NK-92 treated with Interleukin-12 subunit alpha and Interleukin-12 subunit beta, amount 100 ng/mL, for 24 hours (cell line): ENCODE results near the gene GOLGA1.

Source experiments
- DNase-seq: peaks from one replicate; lab custom pipeline; 2025; lab: John Stamatoyannopoulos, UW

The GOLGA1 gene

DNA sequence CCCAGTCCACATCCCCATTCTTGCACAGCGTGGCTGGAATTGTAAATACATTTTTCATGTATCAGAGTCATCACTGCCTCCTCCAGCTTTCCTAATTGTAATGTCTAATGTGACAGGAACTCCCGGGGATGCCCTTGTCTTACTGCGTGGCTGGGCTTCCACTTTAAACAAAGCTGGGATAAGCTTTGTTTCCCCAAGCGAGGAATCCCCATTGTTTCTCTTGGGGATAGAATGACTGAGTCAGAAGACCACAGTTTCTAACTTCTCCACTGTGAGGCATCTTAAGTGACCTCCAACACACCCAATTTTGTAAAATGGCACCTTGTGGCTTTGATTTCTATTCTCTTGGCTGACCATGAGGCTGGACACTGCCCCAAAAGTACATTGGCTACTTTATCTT, 56.5 kb downstream of the GOLGA1 start:
- DNase-seq: no peak

DNA sequence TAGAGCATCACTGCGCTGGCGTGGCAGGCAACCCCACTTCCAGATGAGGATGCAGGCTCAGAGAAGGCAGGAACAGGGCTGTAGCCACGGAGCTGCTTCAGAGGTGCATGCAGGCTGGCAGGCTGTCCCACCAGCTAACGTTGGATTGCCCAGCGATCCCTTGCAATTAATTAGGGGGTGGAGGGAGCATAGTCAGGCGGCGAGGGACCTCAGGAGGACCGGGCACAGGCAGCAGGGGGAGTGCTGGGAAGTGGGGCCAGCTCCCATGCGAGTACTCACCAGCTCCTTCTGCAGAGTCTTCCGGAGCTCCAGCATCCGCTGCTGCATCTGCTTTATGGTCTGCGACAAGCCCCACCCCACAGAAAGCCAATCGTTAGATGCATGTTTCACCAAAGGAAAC, 58.7 kb downstream of the GOLGA1 start:
- no peak for DNase-seq

DNA sequence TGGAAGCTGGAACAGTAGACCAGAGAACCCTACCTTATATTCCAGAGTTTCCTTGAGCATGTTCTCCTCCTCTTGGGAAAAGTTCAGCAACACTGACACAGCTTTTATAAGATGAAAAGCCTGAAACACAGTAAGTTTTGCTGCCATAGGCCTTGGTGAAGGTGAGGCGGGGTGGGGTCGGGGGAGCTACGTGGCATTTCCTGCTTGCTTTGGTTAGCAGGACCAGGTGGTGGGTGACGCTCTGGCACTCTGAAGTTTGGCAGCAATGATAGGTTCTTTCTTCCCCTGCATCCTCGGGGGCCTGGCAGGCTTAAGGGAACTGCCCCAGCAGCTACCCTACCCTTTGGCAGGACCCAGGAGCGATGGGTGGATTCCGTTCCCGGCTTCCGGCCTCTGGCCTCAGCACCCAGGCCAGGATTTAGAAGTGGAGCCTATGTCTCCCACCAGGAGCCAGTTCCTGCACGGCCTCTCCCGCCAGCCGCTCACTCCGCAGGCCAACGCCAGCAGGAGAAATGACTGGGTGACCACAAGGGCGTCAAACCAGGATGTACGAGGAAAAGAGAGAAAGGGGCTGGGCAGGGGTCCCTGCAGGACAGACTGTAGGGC, 59.6 kb downstream of the GOLGA1 start:
- DNase-seq: no peak

DNA sequence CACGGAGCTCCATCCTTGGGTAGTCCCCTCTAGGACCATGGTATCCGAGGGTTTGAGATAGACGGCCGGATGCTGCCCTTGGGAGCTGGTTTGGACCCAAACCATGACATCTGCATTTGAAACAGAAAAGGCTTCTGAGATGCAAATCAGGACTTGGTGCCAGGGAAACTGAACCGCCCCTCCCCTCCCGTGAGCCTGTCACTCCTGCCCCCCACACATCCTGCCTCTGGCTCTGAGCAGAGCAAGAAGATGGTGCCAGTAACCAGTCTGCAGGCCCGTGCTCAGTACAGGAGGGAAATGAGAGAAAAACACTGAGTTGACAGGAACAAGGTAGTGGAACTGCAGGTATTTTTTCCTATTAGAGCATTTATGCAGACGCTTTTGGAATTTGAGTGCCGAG, 60.4 kb downstream of the GOLGA1 start:
- no peak for DNase-seq

DNA sequence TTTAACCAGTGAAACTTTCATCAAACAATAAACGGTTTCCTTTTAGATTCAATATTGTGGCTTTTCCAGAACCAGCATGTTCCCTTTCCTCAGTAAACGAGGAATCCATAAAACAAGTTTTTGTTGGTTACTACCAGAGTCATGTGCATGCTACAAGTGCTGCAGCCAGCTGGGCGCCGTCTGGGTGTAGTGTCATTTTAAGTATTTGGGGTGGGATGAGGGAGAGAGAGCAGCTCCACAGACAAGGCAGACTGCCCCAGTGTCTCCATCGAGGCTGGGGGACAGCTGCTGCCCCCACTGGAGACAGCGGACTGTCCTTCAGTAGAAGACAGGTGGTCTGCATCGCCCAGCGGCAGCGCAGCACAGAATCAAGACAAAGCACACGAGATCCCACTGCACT, 61.7 kb downstream of the GOLGA1 start:
- no peak for DNase-seq

DNA sequence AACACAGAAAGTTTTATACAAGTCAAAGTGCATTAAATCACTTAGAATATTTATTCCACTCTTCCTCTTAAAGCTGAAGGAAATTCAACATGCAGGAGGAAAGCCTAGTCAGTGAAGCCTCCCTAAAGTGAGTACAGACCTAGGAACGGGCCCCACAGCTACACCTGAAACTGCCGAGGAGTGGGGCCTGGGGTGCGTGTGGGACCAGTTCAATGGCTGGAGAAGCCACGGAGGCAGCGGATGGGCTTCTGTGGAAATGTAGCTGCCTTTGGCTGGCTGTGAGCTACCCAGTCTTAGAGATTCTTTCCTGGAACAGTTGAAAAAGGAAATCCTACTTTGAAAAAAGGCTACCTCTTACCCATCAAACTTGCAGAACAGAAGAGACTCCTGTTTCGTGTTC, 62.4 kb downstream of the GOLGA1 start:
- DNase-seq: no peak

DNA sequence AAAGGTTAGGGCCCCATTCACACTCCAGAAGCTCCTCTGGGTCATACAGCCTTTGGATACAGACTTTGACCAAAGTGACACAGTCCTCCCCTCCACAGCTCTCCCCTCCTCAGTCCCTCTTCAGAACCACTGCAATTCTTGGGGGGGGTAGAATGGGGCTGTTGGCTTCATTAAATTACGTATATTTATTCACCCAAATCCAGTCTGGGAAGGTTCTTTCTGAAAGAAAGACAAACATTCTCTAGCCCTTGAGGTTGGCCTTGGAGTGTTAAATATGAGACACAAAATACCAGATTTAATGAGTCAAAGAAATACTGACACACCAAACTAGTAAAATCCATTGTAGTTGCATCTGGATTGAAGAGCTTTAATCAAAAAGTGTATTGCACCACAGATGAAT, 62.9 kb downstream of the GOLGA1 start:
- no peak for DNase-seq

DNA sequence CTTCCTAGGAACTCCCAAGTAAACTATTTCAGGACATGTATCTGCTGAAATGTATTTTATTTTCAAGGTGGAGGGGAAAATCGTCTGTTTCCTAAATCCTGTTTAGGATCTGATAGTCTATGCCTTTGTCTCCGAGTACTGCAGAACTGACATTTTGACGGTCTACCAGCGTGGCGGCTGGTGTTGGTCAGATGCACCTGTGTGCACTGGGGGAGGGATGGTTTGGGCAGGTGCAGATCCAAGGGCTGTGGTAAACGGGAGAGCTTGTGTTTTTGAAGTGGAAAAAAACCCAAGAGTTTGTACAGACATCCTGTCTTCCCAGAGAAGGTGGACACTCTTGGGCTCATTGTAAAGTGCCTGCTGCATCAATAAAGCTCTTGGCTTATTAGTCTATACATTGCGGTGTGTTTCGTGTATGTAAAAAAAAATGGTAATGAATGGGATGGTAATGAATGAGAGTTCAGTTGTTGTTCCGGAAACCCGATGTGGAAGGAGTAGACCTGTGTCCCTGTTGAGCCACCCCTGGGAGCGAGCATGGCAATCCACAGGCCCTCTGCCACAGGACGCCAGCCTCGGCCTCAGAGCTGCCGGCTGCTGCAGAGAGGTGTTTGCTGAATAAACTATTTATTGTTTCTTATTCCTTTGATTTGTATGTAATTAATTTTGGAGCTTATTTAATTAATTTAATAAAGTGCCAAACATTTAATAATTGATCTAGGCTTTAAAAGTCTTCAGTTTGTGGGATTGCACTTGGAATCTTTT, 63.7 kb downstream of the GOLGA1 start:
- DNase-seq: no peak

DNA sequence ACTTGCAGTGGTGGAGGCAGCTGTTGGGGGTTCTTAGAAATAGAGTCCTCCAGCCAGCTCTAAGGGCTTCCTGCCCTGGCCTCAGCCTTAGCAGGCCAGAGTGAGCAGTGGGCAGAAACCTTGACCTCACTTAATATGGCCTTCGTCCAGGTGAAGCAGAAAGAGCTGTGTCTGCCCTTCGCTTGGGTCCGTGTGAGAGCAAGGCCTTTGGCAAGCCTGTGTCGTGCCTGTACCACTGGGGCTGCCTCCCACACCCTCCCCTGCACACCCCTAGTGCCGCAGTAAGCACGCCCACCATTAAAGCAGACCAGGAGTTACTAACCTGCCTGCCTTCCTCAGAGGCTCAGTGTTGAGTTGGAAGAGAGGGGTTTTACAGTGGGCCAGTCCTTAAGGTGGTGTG, 65.4 kb downstream of the GOLGA1 start:
- no peak for DNase-seq

DNA sequence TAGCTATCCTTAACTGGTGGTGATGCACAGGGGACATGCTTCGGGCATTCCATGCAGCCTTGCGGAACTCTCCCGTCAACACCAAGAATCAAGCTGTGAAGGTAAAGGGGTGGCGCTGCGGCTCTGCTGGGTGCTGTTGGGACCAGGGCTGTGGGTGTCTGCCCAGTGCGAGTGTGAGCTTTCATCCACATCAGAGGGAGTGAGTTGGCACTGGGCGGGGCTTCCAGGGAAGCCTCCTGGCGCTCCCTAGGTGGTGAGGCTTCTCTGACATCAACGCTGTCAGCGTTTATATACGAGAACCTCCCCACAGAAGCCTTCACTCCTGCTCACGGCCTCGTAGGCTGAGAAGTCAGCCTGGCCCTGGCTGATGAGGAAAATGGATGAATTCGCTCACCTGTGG, 67.2 kb downstream of the GOLGA1 start:
- DNase-seq: no peak

DNA sequence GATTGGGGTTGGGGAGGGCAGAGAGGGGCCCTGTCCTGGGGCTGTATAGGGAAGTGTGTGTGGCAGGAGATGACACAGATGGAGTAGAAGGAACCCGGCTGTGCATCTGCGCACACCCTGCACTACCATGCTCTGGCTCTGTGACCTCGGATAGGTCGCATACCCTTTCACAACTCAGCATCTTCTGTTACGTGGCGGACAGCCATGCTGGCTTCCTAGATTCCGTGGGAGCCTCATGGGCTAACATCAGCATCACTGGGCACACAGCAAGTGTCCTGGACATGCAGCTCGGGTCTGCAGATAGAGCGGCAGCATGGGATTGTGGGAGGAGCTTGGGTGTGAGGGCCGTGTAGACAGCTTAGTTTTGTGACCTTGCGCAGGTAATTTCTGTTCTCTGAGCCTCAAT, 69.7 kb downstream of the GOLGA1 start:
- no peak for DNase-seq

DNA sequence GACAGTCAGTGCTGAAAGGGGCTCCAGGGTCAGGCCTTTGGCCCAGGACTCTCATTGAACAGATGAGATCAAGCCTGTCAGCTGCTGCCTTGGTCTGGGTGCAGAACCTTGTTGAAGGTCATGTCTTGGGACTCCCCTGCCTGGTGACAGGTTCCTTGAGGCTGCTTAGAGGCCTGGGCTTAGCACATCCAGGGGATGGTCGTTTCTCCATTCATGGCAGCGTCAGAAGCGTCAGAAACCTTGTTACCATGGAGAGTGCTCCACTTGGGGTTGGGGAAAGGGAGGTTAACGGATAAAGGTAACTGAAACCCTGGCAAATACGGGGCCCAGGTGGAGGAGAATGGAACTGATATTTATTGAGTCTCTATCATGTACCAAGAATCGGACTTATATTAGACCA, 70.2 kb downstream of the GOLGA1 start:
- no peak for DNase-seq

DNA sequence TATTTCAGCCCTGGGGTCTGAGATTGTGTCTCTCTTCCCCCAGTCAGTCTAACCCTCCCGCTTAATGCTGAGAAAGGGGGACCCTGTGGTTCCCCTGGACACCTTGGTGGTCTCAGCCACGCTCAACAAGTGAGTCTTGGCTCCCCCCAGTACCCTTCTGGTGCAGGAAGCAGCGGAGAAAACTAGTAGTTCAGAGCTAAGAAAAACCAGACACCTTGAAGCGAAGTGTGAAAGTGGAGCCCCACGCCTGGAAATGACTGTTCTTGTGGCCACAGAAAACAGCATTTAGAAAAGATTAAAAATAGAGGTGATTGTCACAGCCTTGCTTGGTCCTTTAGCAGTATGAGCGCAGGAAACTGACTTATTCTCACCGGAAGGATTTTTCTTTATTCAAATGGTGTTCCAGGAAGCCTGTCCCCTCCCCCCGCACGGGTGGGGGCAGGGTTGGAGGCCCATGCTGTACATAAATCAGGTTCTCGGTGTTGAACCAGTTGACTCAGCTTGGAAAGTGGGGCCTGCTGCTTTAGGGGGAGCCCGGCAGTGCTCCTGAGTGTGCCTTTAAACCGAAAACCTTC, 70.8 kb downstream of the GOLGA1 start:
- peak; percentile 82 for DNase-seq

DNA sequence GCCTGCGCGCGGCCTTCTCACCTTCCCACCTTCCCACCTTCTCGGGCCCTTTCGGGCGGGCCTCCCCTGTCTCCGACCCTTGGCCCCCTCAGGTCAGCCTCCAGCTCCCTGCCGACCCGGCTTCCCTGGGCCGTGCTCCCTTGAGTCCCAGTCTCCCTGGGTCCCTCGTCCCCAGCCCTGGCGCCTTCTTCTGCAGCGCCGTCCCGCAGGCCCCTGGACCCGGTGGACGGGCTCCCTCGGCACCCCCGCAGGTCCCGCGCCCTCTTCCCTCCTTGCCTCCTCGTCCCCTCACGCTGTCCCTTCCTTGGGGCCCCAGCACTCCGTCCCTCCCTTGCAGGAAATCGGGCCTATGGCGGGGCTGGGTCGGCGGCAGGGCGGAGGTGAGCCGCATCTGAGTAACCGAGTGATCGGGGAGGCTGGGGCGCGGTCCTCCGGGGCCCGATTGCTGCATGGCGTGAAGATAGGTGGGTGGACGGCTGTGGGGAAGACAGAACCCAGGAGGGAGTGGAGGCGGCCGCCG, 71.4 kb downstream of the GOLGA1 start:
- peak; percentile 44 for DNase-seq

DNA sequence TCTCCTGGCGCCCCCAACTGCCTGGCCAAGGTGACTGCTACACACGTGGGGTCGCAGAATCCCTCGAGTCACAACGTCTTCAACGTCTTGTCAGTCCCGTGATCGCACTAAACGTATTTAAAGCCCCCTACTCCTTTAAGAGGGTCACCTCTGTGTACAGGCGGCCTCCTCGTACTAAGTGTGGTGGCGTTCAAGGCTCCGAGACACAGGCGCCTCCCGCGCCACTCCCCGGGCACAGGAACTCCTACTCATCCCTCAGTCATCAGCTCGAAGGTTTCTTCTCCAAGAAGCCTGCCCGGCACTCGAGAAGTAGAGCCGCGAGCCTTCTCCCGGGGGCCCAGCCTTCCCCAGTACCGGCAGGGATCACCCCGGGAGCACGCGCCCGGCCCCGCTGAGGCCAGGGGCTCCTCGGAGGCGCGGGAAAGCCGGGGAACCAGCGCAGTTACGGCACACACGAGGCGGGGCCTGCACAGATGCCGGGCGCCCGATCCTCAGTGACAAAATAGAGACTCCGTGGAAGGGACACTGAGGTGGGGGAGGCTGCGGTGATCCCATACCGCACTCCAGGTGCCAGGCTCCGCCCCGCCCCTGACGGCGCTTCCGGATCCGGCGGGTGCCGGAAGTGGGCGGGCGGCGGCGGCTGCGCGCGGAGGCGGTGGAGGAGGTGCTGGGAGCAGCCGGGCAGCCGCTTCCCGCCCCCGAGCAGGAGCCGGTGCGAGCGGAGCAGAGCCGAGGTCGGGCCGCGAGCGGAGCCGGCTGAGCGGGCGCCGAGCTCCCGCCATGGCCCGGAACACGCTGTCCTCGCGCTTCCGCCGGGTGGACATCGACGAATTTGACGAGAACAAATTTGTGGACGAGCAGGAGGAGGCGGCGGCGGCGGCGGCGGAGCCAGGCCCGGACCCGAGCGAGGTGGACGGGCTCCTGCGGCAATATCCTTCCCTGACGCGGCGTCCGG, 72.1 kb downstream of the GOLGA1 start:
- peak; percentile 78 for DNase-seq

DNA sequence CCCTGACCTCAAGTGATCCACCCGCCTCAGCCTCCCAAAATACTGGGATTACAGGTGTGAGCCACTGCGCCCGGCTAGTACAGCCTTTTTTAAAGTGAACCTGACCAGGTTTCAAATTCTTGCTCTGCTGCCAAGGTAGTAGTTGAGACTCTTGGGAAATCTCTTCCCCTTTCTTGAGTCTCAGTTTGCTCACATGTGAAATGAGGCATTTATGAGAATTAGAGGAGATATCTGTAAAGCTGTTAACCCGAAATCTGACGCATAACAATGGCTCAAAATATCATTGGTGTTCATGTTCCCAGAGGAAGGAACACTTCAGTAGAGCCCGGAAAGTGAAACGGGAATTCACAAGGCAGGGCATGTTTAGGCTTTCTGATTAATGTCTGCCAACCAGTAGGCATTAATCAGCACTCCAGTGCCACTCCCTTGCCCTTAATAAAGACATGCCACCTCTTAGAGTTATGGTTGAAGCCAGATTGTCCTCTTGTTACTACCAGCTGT, 77.5 kb downstream of the GOLGA1 start:
- DNase-seq: no peak

DNA sequence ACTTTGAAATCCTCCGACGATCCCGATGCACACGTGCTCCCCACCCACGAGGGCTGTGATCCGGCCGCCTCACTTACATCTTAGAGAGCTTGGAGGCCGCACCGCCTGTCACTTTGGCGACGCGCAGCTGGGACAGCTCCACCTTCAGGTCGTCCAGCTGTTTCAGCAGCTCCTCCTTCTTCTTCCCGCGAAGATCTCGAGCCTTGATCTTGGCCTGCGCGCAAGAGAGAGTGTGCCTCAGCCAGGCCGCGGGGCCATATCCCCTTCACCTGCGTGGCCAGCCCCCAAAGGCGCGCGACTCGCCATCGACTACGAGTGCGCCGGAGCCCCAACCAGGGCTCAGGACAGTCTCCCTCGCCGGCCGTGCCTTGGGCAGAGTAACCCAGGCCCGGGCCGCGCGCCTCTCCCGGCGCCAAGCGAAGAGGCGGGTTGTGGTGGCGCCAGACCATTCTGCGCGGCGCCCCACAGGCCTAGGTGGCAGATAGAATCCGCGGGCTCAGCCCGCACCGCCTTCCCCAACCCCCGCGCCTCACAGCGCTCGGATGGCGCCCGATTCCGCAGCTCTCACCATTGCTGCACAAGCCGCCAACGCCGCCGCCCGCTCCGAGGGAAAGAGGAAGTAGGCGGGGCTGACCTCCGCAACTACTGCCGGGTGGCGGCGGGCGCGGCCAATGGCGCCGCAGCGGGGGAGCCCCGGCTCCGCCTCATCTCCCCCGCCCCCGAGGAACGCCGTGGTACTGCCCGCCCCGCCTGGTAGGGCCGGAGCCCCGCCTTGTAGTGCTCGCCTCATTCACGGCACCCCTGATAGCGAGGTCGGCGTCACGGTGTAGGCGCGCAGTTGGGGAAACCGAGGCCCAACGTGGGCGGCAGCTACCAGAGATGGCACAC, 79.3 kb downstream of the GOLGA1 start, which contains the start of the genes ARPC5L and RPL35:
Gene ARPC5L, plus strand, starts transcription at position 789 of the 888 bp plus-strand sequence. CDS start 7,161 bp downstream, outside the sequence.
Gene RPL35, minus strand, starts transcription at position 616 of the 888 bp plus-strand sequence. Its CDS starts 45 bp downstream, at position 571.
- DNase-seq: peak; percentile 91

DNA sequence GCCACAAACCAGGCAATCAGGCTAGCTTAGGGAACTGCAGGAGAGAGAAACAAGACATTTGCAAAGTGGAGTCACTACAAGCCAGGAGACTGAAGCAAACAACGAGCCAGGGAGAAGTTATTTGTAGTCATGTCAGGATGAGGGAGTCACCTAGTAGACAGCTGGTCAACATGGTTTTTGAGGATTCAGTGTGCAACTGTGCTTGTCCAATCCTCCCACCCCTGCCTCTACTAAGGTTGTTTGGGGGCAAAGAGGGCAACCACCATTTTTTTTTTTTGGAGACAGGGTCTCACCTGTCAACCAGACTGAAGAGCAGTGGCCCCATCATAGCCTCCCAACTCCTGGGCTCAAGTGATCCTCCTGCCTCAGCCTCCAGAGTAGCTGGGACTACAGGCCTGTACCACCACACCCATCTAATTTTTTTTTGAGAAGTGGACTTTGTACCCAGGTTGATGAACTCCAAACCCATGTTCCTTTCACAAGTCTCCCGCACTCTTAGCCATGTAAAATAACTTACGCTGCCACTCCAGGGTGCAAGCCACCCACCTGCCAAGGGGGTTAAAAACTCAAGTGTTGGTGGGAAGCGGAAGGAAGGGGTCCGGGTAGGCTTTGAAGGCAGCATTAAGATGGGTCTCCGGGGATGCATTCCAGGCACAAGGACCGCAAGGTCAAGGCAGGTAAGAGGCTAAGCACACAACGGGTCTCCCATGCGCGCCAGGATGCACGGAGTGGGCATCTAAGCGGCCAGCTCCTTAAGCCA, 80.1 kb downstream of the GOLGA1 start:
- DNase-seq: no peak

DNA sequence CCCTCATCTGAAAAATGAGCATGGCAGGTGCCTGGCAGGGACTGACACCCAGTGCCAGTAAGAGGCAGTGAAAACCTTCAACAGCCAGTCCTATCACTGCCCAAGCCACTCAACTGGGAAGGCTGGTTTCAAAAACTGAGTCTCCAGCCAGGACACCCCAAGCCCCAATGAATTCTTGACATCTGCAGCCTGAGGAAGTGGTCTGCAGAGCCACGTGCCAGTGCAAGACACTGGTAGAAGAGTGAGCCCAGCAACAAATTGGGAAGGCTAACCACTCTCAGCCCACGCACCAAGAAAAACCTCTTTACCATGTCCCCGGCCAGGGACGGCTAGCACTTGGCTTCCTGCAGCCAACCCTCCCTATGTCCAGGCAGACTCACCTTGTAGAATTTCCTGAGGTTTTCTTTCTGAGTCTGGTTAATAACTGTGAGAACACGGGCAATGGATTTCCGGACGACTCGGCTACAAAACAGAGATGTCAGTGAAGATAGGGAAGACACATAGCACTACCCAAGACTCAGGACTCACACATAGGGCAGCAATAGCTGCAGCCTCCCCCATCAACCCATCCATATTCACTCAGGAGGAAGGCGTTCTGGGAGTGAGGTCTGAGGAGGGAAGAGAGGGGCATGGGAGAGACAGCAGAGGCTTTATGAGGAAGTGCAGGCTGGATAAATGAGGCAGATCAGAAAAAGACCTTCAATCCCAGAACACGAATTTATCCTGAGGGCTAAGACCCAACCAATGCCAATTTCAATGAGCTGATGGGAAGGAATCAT, 80.9 kb downstream of the GOLGA1 start:
- no peak for DNase-seq
